Panc1 (cell line): ENCODE results near the gene C17orf75. TPM values are rescaled to one million over a fixed set of nuclear protein-coding genes. Genes with fewer than 3 reads are reported as not detected.

Source experiments
- ATAC-seq: fragments of 200-7000 bp; cut with Tn5 transposase; 2 replicates; pipeline ENCODE4 v1.9.1; 2020; ENCODE audit warnings: mild to moderate bottlenecking, moderate library complexity
- BruUV-seq: library from RNA; stranded (reverse); fragments of 400-500 nt; replicated peaks from 2 replicates; lab custom pipeline; 2021; lab: Mats Ljungman, UMichigan
- CTCF ChIA-PET: fragments of 300-600 bp; sonication (Branson Sonifier 250); formaldehyde crosslinking; loops from one replicate; lab custom pipeline; 2022; ENCODE audit warnings: antibody characterized with exemption; lab: Charles Lee
- POLR2A ChIA-PET: fragments of 300-600 bp; sonication (Branson Sonifier 250); formaldehyde crosslinking; loops from one replicate; lab custom pipeline; 2022; ENCODE audit warnings: antibody characterized with exemption; lab: Charles Lee
- DNase-seq: peaks from one replicate; pipeline ENCODE4 v3.0.0-alpha.2; 2010; ENCODE audit warnings: low read depth, low spot score
- H3K27ac ChIP-seq: 2 replicates; pipeline ENCODE4 v1.5.1; 2011; ENCODE audit warnings: mild to moderate bottlenecking, low read length, inconsistent platforms
- H3K27me3 ChIP-seq: fragments of 200-500 bp; sonication (Bioruptor generic); 2 replicates; pipeline ENCODE4 v1.6.0; 2014; ENCODE audit warnings: low read length, inconsistent platforms; ENCODE audit not compliant: control insufficient read depth, insufficient read depth
- H3K36me3 ChIP-seq: fragments of 200-500 bp; sonication (Bioruptor generic); 2 replicates; pipeline ENCODE4 v1.5.1; 2014; ENCODE audit warnings: inconsistent platforms, mild to moderate bottlenecking, low read length, moderate library complexity; ENCODE audit not compliant: control insufficient read depth, insufficient read depth
- H3K4me1 ChIP-seq: 2 replicates; pipeline ENCODE4 v1.5.1; 2011; ENCODE audit warnings: inconsistent platforms, mild to moderate bottlenecking, low read length, moderate library complexity; ENCODE audit not compliant: control insufficient read depth, insufficient read depth
- H3K4me3 ChIP-seq, 2 experiments: 2 replicates each; pipeline ENCODE4 v1.5.1; 2011 to 2012; ENCODE audit warnings: low read depth in 2 of 2, low read length in 2 of 2, mild to moderate bottlenecking in 2 of 2, inconsistent platforms in 1 of 2, moderate library complexity in 1 of 2
- H3K9me3 ChIP-seq: fragments of 200-500 bp; sonication (Bioruptor generic); 2 replicates; pipeline ENCODE4 v1.5.1; 2014; ENCODE audit warnings: low read depth, mild to moderate bottlenecking, inconsistent platforms, low read length, moderate library complexity; ENCODE audit not compliant: control insufficient read depth, insufficient read depth
- CTCF ChIP-seq: fragments of 450-650 bp; IDR thresholded peaks from 2 replicates; pipeline ENCODE4 v1.5.1; 2017; ENCODE audit warnings: mild to moderate bottlenecking
- POLR2AphosphoS5 ChIP-seq: IDR thresholded peaks from 2 replicates; pipeline ENCODE4 v1.6.1; 2012; ENCODE audit warnings: mild to moderate bottlenecking, low read depth, low read length, moderate library complexity
- SIN3A ChIP-seq: IDR thresholded peaks from 2 replicates; pipeline ENCODE4 v1.6.1; 2012; ENCODE audit warnings: low read depth, mild to moderate bottlenecking, low read length, moderate library complexity, borderline replicate concordance; ENCODE audit not compliant: insufficient read depth
- TCF7L2 ChIP-seq: IDR thresholded peaks from 2 replicates; pipeline ENCODE4 v1.6.1; 2011; ENCODE audit warnings: mild to moderate bottlenecking, low read depth, low read length, inconsistent platforms
- in situ Hi-C: cut with HindIII; loops from 2 replicates; pipeline ENCODE4 v1.10.0; 2016; ENCODE audit warnings: low sequenced_read_pairs, low pct_unique_long_range_greater_than_20kb
- intact Hi-C: fragments of 100-400 bp; cut with micrococcal nuclease; formaldehyde crosslinking; loops from one replicate; pipeline ENCODE4 v1.10.0; 2022; ENCODE audit not compliant: unreplicated experiment
- total RNA-seq: library from RNA; stranded (reverse); gene quantifications from one replicate; pipeline ENCODE4 v1.2.1, GENCODE V29; 2021; ENCODE audit not compliant: unreplicated experiment
- TF ChIP-seq, protein P1 (sequence below), 2 experiments: IDR thresholded peaks; 2 replicates each; pipeline ENCODE4 v1.6.1; 2011 to 2012; ENCODE audit warnings: low read depth in 2 of 2, control low read depth in 1 of 2, low read length in 1 of 2, mild to moderate bottlenecking in 1 of 2, moderate library complexity in 1 of 2; ENCODE audit not compliant: insufficient read depth in 1 of 2

The C17orf75 gene
- total RNA-seq, 1 experiment from 2014 or later, result 31.6 TPM

DNA sequence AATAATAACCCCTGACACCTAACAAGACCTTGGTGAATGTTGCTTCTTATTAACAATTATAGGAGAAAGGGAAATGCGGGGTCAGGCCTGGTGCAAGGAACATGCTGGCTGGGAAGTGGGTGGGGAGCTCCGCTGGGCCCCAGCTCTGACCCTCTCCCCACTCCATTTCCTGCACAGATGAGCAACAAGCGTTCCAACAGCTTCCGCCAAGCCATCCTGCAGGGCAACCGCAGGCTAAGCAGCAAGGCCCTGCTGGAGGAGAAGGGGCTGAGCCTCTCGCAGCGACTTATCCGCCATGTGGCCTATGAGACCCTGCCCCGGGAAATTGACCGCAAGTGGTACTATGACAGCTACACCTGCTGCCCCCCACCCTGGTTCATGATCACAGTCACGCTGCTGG lies 53.4 kb downstream of the C17orf75 start:
- Histone ChIP-seq H3K4me1 (no peaks in the 10 kb centered on the region), H3K9me3 (no peaks in the 10 kb centered on the region), H3K4me3 (no peak overlapping the region), H3K27me3 (no peaks in the 10 kb centered on the region), H3K36me3 (no peaks in the 10 kb centered on the region), H3K27ac (no peak overlapping the region)
- BruUV-seq, result no TSS peak
- ChIA-PET CTCF (no interaction called here), POLR2A (no interaction called here)
- DNase-seq, result no peak
- intact Hi-C loops (no loop called here), in situ Hi-C loops (no loop called here)
- ATAC-seq, result no peak
- TF ChIP-seq SIN3A (no peak), POLR2AphosphoS5 (no peak), CTCF (no peak), TCF7L2 (no peak)
- TF ChIP-seq, protein P1, sequence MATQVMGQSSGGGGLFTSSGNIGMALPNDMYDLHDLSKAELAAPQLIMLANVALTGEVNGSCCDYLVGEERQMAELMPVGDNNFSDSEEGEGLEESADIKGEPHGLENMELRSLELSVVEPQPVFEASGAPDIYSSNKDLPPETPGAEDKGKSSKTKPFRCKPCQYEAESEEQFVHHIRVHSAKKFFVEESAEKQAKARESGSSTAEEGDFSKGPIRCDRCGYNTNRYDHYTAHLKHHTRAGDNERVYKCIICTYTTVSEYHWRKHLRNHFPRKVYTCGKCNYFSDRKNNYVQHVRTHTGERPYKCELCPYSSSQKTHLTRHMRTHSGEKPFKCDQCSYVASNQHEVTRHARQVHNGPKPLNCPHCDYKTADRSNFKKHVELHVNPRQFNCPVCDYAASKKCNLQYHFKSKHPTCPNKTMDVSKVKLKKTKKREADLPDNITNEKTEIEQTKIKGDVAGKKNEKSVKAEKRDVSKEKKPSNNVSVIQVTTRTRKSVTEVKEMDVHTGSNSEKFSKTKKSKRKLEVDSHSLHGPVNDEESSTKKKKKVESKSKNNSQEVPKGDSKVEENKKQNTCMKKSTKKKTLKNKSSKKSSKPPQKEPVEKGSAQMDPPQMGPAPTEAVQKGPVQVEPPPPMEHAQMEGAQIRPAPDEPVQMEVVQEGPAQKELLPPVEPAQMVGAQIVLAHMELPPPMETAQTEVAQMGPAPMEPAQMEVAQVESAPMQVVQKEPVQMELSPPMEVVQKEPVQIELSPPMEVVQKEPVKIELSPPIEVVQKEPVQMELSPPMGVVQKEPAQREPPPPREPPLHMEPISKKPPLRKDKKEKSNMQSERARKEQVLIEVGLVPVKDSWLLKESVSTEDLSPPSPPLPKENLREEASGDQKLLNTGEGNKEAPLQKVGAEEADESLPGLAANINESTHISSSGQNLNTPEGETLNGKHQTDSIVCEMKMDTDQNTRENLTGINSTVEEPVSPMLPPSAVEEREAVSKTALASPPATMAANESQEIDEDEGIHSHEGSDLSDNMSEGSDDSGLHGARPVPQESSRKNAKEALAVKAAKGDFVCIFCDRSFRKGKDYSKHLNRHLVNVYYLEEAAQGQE (IDR thresholded peaks at IDR 0.05; ENCODE audit: insufficient read depth in 1 of 2, low read depth in 2 of 2, low read length in 1 of 2), result no peak

DNA sequence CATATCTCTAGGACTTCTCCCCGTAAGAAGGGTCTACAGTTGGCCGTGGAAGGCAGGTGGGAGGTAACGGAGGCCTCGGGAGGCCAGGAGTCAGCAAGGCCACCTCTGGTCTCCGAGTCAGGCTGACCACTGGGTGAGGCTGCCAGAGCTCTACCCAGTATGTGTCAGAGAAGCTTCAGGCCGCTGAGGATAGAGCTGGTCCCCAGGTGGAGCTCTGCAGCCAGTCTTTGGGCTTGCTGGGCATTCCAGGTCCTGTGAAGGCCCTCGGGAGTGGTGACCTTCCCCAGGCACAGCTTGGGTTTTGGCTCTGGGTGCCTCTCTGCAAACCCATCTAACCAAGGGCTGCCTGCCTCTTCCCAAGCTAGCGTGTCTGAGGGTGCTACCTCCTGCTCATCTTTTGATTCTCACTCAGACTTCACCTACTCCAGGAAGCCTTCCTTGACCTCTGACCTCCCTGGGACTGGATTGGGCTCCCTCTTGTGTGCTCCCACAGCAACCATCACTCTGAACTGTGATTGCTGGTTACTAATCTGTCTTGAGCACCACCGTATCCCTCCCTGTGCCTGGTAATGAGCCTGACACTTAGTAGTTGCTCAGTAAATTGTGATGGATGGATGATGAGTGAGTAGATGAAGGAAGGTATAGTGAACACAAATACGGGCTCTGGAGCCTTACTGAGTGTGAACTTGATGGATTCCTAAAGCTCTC lies 54.0 kb downstream of the C17orf75 start:
- BruUV-seq, result no TSS peak
- Histone ChIP-seq H3K27ac (no peak overlapping the region), H3K4me1 (no peaks in the 10 kb centered on the region), H3K9me3 (no peaks in the 10 kb centered on the region), H3K4me3 (no peak overlapping the region), H3K36me3 (no peaks in the 10 kb centered on the region), H3K27me3 (no peaks in the 10 kb centered on the region)
- ChIA-PET POLR2A (interaction anchor here (0.6 kb wide), 1 partner anchor 14 kb away, joined by 3 read pairs; no protein-coding TSS in a partner anchor), CTCF (no interaction called here)
- in situ Hi-C loops (no loop called here), intact Hi-C loops (no loop called here)
- no peak for TF ChIP-seq SIN3A
- no peak for TF ChIP-seq POLR2AphosphoS5
- TF ChIP-seq CTCF, result no peak
- TF ChIP-seq, protein P1 (IDR thresholded peaks at IDR 0.05; ENCODE audit: insufficient read depth in 1 of 2, low read depth in 2 of 2, low read length in 1 of 2), result no peak
- no peak for TF ChIP-seq TCF7L2
- DNase-seq (no peak), ATAC-seq (peak; percentile 65)
